ENCODE measurements around the gene PRKACA.

The PRKACA gene

GRCh38 chr19:14135985-14136508 lies 18.5 kb upstream of the PRKACA start:
- WGBS, 2 experiments: 1% methylated on average over 38 of the region's 38 CpGs
- peaks cover 20% of the 10 kb centered on the region for H3K4me1 ChIP-seq (ENCODE audit: control insufficient read depth, insufficient read depth, low read length)
- H3K27ac ChIP-seq (ENCODE audit: insufficient read depth, low read depth, low read length, poor library complexity, severe bottlenecking): peak overlapping the region; percentile 16
- no peaks in the 10 kb centered on the region for H3K9me3 ChIP-seq (ENCODE audit: control insufficient read depth, low read length)
- no peaks in the 10 kb centered on the region for H3K36me3 ChIP-seq (ENCODE audit: control insufficient read depth, insufficient read depth, low read length)
- no peaks in the 10 kb centered on the region for H3K27me3 ChIP-seq (ENCODE audit: control insufficient read depth, insufficient read depth, low read length, poor library complexity, severe bottlenecking)
- peak overlapping the region; percentile 90 for H3K4me3 ChIP-seq (ENCODE audit: insufficient read depth, low read depth, low read length)

- H3K27ac ChIP-seq (ENCODE audit: insufficient read depth, low read depth, low read length, poor library complexity, severe bottlenecking): no peak overlapping the region
- peaks cover 20% of the 10 kb centered on the region for H3K4me1 ChIP-seq (ENCODE audit: control insufficient read depth, insufficient read depth, low read length)
- H3K27me3 ChIP-seq (ENCODE audit: control insufficient read depth, insufficient read depth, low read length, poor library complexity, severe bottlenecking): no peaks in the 10 kb centered on the region
- H3K36me3 ChIP-seq (ENCODE audit: control insufficient read depth, insufficient read depth, low read length): no peaks in the 10 kb centered on the region
- 63% methylated on average over 6 of the region's 6 CpGs for WGBS, 2 experiments
- no peaks in the 10 kb centered on the region for H3K9me3 ChIP-seq (ENCODE audit: control insufficient read depth, low read length)
- peak overlapping the region; percentile 90 for H3K4me3 ChIP-seq (ENCODE audit: insufficient read depth, low read depth, low read length)
These were observed 17.8 kb upstream of the PRKACA start for GRCh38 chr19:14135355-14135754.

DNA sequence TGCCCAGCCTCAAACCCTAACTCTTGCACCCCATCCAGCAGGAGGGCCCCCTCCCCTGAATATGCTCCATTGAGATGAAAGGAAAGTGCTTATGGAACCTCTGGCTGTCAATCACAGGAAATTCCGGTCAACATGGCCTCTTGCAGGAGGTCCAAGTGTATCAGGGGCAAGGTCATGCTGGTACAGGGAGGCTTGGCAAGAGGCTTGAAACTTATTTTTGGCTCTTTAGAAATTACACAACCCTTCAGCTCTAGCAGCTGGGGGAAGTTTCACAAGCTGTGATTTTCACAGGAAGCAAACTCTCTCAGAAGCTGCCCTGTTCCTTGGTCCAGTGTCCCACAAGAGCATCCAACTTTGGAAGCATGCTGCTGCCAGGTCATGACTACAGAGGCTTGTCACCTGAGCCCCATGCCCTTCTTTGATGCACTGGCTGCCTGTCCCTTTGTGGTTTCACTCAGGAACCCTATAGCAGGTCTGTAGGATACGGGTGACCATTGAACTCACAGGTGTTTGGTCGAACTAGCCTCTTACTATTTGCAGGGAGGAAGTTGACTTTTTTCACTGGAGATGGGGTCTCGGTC lies 10.5 kb upstream of the PRKACA start:
- Histone ChIP-seq H3K9me3 (ENCODE audit: control insufficient read depth, low read length) (no peaks in the 10 kb centered on the region), H3K36me3 (ENCODE audit: control insufficient read depth, insufficient read depth, low read length) (peaks cover 14% of the 10 kb centered on the region), H3K4me1 (ENCODE audit: control insufficient read depth, insufficient read depth, low read length) (no peaks in the 10 kb centered on the region), H3K4me3 (ENCODE audit: insufficient read depth, low read depth, low read length) (no peak overlapping the region), H3K27me3 (ENCODE audit: control insufficient read depth, insufficient read depth, low read length, poor library complexity, severe bottlenecking) (no peaks in the 10 kb centered on the region), H3K27ac (ENCODE audit: insufficient read depth, low read depth, low read length, poor library complexity, severe bottlenecking) (no peak overlapping the region)
- 95 to 96% methylated on average over 4 of the region's 4 CpGs for WGBS, 2 experiments

- Histone ChIP-seq H3K36me3 (ENCODE audit: control insufficient read depth, insufficient read depth, low read length) (peaks cover 17% of the 10 kb centered on the region), H3K4me3 (ENCODE audit: insufficient read depth, low read depth, low read length) (no peak overlapping the region), H3K27ac (ENCODE audit: insufficient read depth, low read depth, low read length, poor library complexity, severe bottlenecking) (no peak overlapping the region), H3K4me1 (ENCODE audit: control insufficient read depth, insufficient read depth, low read length) (no peaks in the 10 kb centered on the region), H3K9me3 (ENCODE audit: control insufficient read depth, low read length) (no peaks in the 10 kb centered on the region), H3K27me3 (ENCODE audit: control insufficient read depth, insufficient read depth, low read length, poor library complexity, severe bottlenecking) (no peaks in the 10 kb centered on the region)
- 95 to 96% methylated on average over 8 of the region's 8 CpGs for WGBS, 2 experiments
These were observed 9.6 kb upstream of the PRKACA start for GRCh38 chr19:14127176-14127575.

DNA sequence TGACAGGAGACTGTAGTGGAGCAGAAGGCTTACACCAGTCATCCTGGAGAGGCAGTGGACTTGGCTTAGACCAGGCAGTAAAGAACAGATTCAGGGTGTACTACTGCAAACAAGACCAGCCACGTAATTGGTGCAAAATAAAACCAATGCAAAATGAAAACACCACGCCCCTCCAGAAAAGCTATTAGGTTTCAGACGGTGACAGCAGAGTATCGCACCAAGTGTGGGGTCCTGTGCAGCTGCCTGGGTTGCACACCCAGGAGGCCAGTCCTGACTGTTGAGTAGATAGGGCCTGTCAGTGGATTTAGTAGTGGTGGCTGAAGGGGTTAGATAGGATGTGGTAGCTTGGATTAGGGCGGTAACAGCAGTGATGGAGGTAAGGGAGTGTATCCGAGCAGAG lies 5.4 kb upstream of the PRKACA start:
- Histone ChIP-seq H3K9me3 (ENCODE audit: control insufficient read depth, low read length) (no peaks in the 10 kb centered on the region), H3K36me3 (ENCODE audit: control insufficient read depth, insufficient read depth, low read length) (peaks cover 24% of the 10 kb centered on the region)
- WGBS, 2 experiments: 88 to 97% methylated on average over 6 of the region's 6 CpGs

DNA sequence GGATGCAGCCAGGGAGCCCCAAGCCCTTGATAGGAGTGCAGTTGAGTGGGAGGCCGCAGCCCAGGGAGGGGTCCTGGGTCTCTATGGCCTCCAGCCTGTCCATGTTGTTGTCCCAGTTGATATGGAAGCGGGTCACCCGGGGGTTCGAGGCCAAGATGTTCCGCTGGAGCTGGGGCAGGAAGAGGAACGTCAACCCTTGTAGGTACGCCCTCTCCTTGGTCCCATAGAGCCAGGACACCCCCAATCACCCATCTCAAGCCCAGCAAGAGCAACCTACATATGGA lies 2.9 kb upstream of the PRKACA start:
- no peak overlapping the region for H3K4me3 ChIP-seq (ENCODE audit: insufficient read depth, low read depth, low read length)
- peaks cover 18% of the 10 kb centered on the region for H3K36me3 ChIP-seq (ENCODE audit: control insufficient read depth, insufficient read depth, low read length)
- peaks cover 24% of the 10 kb centered on the region for H3K4me1 ChIP-seq (ENCODE audit: control insufficient read depth, insufficient read depth, low read length)
- WGBS, 2 experiments: 93 to 95% methylated on average over 7 of the region's 7 CpGs
- no peaks in the 10 kb centered on the region for H3K9me3 ChIP-seq (ENCODE audit: control insufficient read depth, low read length)
- no peaks in the 10 kb centered on the region for H3K27me3 ChIP-seq (ENCODE audit: control insufficient read depth, insufficient read depth, low read length, poor library complexity, severe bottlenecking)
- H3K27ac ChIP-seq (ENCODE audit: insufficient read depth, low read depth, low read length, poor library complexity, severe bottlenecking): no peak overlapping the region

More for the DNA sequence above, 5.4 kb upstream of the PRKACA start:
- Histone ChIP-seq H3K4me3 (ENCODE audit: insufficient read depth, low read depth, low read length) (no peak overlapping the region), H3K27me3 (ENCODE audit: control insufficient read depth, insufficient read depth, low read length, poor library complexity, severe bottlenecking) (no peaks in the 10 kb centered on the region), H3K4me1 (ENCODE audit: control insufficient read depth, insufficient read depth, low read length) (peaks cover 16% of the 10 kb centered on the region), H3K27ac (ENCODE audit: insufficient read depth, low read depth, low read length, poor library complexity, severe bottlenecking) (no peak overlapping the region)

DNA sequence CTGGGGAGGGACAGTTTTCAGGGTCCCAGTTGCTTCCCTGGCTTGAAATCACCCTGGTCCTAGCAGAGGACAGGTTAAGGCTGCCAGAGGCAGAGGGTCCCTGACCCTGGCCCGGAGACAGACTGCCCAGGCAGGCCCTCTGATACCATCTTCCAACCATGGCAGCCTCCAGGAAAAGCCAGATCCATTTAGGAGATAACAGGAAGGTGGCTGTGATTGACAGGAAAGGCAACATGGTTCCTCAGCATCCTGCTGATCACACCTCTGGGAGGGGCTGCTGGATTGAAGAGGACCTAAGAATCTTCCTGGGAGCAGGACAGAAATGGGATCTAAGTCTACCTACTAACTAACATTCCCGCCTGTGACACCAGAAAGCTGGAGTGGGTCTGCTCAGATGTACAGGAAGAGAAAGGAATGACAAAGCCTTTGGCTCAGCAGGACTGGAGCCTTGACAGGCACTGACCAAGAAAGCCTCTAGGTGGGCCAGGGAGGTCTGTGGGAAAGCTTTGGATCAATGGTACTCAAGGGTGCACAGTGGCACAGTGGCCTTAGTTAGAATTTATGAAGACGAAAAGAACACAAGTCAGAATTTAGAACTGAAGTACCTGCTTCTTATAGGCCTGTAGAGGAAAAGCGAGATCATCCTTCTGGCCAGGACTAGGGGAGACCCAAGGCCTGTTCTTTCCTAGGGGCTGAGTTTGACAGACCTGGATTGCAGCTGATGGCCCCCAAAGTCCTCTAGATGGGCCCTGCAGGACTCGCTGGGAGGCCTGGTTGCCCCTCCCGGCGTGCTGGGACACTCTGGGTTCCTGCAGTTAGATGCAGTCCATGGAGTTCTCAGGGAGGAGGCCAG lies 2.3 kb upstream of the PRKACA start:
- Histone ChIP-seq H3K27me3 (ENCODE audit: control insufficient read depth, insufficient read depth, low read length, poor library complexity, severe bottlenecking) (no peaks in the 10 kb centered on the region), H3K27ac (ENCODE audit: insufficient read depth, low read depth, low read length, poor library complexity, severe bottlenecking) (no peak overlapping the region), H3K9me3 (ENCODE audit: control insufficient read depth, low read length) (no peaks in the 10 kb centered on the region), H3K4me3 (ENCODE audit: insufficient read depth, low read depth, low read length) (no peak overlapping the region), H3K4me1 (ENCODE audit: control insufficient read depth, insufficient read depth, low read length) (peaks cover 24% of the 10 kb centered on the region), H3K36me3 (ENCODE audit: control insufficient read depth, insufficient read depth, low read length) (peaks cover 15% of the 10 kb centered on the region)
- WGBS, 2 experiments: 94 to 96% methylated on average over 7 of the region's 7 CpGs

DNA sequence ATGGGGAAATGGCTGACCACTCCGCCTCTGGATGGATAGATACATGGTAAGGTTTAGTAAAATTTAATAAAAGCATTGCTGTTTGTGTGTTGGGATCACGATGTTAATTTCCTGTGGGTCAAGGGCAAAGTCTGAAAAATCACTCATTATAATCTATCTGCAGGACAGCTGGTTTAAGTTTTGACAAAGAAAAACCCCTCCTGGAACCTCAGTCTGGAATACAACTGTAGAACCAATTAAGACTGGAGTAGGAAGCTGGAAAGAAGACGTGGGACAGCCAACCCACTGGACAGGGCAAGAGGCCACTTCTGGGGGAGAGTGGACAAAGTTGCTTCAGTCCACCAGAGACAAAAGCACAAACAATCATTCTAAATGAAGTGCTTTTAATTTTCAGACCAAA lies 1.6 kb upstream of the PRKACA start:
- peaks cover 12% of the 10 kb centered on the region for H3K36me3 ChIP-seq (ENCODE audit: control insufficient read depth, insufficient read depth, low read length)
- 95 to 97% methylated on average over 3 of the region's 3 CpGs for WGBS, 2 experiments
- peaks cover 24% of the 10 kb centered on the region for H3K4me1 ChIP-seq (ENCODE audit: control insufficient read depth, insufficient read depth, low read length)
- no peaks in the 10 kb centered on the region for H3K9me3 ChIP-seq (ENCODE audit: control insufficient read depth, low read length)
- H3K27me3 ChIP-seq (ENCODE audit: control insufficient read depth, insufficient read depth, low read length, poor library complexity, severe bottlenecking): no peaks in the 10 kb centered on the region
- H3K27ac ChIP-seq (ENCODE audit: insufficient read depth, low read depth, low read length, poor library complexity, severe bottlenecking): peak overlapping the region; percentile 96
- H3K4me3 ChIP-seq (ENCODE audit: insufficient read depth, low read depth, low read length): peak overlapping the region; percentile 49

DNA sequence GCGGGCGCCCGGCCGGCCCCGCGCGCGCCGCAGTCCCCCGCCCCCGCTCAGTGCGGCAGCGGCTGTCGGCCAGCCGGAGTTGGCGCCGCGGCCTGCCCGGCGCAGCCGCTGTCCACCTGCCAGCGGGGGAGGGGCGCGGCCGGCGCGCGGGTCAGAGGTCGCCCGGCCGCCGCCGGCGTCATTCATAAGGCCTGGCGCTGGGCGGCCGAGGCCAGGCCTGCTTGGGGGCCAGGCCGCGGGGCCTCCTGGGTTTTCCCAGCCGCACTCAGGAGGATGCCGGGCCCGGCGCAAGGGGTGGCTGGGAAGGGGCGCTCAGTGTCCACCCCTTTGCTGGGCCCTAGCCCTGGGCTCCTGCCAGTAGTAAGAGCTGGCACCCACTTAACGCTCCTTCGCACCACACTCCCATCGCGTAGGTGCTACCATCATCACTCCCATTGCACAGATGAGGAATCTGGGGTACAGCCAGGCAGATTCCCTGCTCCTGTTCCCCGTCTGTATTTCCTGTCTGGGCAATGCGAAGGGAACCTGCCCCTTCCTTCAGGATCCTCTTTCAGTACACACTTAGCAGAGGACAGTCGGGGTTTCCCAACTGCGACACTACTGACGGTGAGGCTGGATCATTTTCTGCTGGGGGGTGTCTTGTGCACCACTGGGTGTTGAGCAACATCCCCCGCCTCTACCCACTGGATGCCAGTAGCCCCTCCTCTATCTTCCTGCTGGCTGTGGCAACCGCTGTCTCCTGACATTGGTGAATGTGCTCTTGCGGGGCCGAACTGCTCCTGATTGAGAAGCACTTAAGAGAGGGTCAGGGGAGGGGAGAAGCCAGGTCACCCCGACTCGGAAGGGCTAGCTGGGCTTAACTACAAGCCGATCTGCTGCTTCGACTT lies 846 bp upstream of the PRKACA start:
- Histone ChIP-seq H3K4me3 (ENCODE audit: insufficient read depth, low read depth, low read length) (peak overlapping the region; percentile 49), H3K9me3 (ENCODE audit: control insufficient read depth, low read length) (no peaks in the 10 kb centered on the region), H3K4me1 (ENCODE audit: control insufficient read depth, insufficient read depth, low read length) (peaks cover 29% of the 10 kb centered on the region), H3K27me3 (ENCODE audit: control insufficient read depth, insufficient read depth, low read length, poor library complexity, severe bottlenecking) (no peaks in the 10 kb centered on the region), H3K27ac (ENCODE audit: insufficient read depth, low read depth, low read length, poor library complexity, severe bottlenecking) (peak overlapping the region; percentile 96), H3K36me3 (ENCODE audit: control insufficient read depth, insufficient read depth, low read length) (peaks cover 11% of the 10 kb centered on the region)
- 18% methylated on average over 61 of the region's 61 CpGs for WGBS, 2 experiments

Measured in ectodermal cell (in vitro differentiated cells).